GM23248 (cell line): ENCODE measurements around the gene RPS19. TPM values are rescaled to one million over a fixed set of nuclear protein-coding genes. Genes with fewer than 3 reads are reported as not detected.

Source experiments
- DNase-seq: peaks from one replicate; pipeline ENCODE4 v3.0.0-alpha.2; 2015
- H2AFZ ChIP-seq: fragments of 200-600 bp; sonication (generic); 2 replicates; pipeline ENCODE4 v1.6.1; 2016; ENCODE audit warnings: antibody characterized with exemption
- H3F3A ChIP-seq: fragments of 200-600 bp; sonication (generic); 2 replicates; pipeline ENCODE4 v1.6.1; 2016; ENCODE audit warnings: mild to moderate bottlenecking, antibody characterized with exemption, mixed run types; ENCODE audit not compliant: insufficient read depth
- H3K27ac ChIP-seq: fragments of 200-600 bp; sonication (generic); 2 replicates; pipeline ENCODE4 v1.5.1; 2016; ENCODE audit warnings: mild to moderate bottlenecking
- H3K27me3 ChIP-seq: fragments of 200-600 bp; sonication (generic); replicated peaks from 2 replicates; pipeline ENCODE4 v1.6.1; 2016; ENCODE audit warnings: mild to moderate bottlenecking; ENCODE audit not compliant: insufficient read depth
- H3K36me3 ChIP-seq: fragments of 200-600 bp; sonication (generic); 2 replicates; pipeline ENCODE4 v1.6.1; 2016; ENCODE audit warnings: low read depth, mild to moderate bottlenecking
- H3K4me1 ChIP-seq: fragments of 200-600 bp; sonication (generic); 2 replicates; pipeline ENCODE4 v1.6.1; 2016; ENCODE audit warnings: mild to moderate bottlenecking; ENCODE audit not compliant: insufficient read depth
- H3K4me2 ChIP-seq: fragments of 200-600 bp; sonication (generic); one replicate; pipeline ENCODE4 v1.6.1; 2016; ENCODE audit warnings: mild to moderate bottlenecking; ENCODE audit not compliant: unreplicated experiment
- H3K4me3 ChIP-seq: fragments of 200-600 bp; sonication (generic); 2 replicates; pipeline ENCODE4 v1.5.1; 2016; ENCODE audit warnings: mild to moderate bottlenecking
- H3K79me2 ChIP-seq: fragments of 200-600 bp; sonication (generic); 2 replicates; pipeline ENCODE4 v1.6.1; 2016; ENCODE audit warnings: mild to moderate bottlenecking; ENCODE audit not compliant: insufficient read depth
- H3K9ac ChIP-seq: fragments of 200-600 bp; sonication (generic); 2 replicates; pipeline ENCODE4 v1.6.1; 2016; ENCODE audit warnings: mild to moderate bottlenecking
- H3K9me2 ChIP-seq: fragments of 200-600 bp; sonication (generic); 2 replicates; pipeline ENCODE4 v1.6.1; 2016; ENCODE audit warnings: mixed run types, mild to moderate bottlenecking, moderate library complexity; ENCODE audit not compliant: insufficient read depth
- H3K9me3 ChIP-seq: fragments of 200-600 bp; sonication (generic); one replicate; pipeline ENCODE4 v1.6.1; 2017; ENCODE audit warnings: low read depth
- H4K20me1 ChIP-seq: fragments of 200-600 bp; sonication (generic); 2 replicates; pipeline ENCODE4 v1.6.0; 2016; ENCODE audit not compliant: insufficient read depth
- EZH2 ChIP-seq: fragments of 200-600 bp; sonication (generic); IDR thresholded peaks from 2 replicates; pipeline ENCODE4 v1.6.1; 2018; ENCODE audit warnings: antibody characterized with exemption, mild to moderate bottlenecking; ENCODE audit not compliant: insufficient read depth, poor library complexity, severe bottlenecking
- EZH2phosphoT487 ChIP-seq: fragments of 200-600 bp; sonication (generic); IDR thresholded peaks from 2 replicates; pipeline ENCODE4 v1.6.1; 2018; ENCODE audit warnings: antibody characterized with exemption, moderate library complexity, mild to moderate bottlenecking, low read depth; ENCODE audit not compliant: insufficient read depth
- WGBS, 2 experiments: methylation state at CpG; one replicate each; pipeline ENCODE4 v1.1.6; 2015 to 2017; ENCODE audit warnings: low lambda C conversion rate in 2 of 2, low coverage in 1 of 2; ENCODE audit errors: missing lambda C conversion rate in 2 of 2; 5-methylcytosine and 5-hydroxymethylcytosine counted together
- in situ Hi-C: fragments of 300-500 bp; cut with MboI; formaldehyde crosslinking; loops from 2 replicates; pipeline ENCODE4 v1.15.0; 2020
- polyA plus RNA-seq: library from polyadenylated mRNA; unstranded; fragments of >200 nt; fragmentation: Nextera tagmentation; extraction: Ambion mirVana; gene quantifications from 2 replicates; pipeline ENCODE4 v1.2.1, GENCODE V29; 2016
- total RNA-seq: library from RNA; depleted of rRNA; stranded (reverse); fragments of >200 nt; shearing (Covaris generic); gene quantifications from 2 replicates; pipeline ENCODE4 v1.2.3, GENCODE V29; 2014

RPS19 gene
- total and polyA plus RNA-seq, 2 experiments from 2014 or later, result 881 to 2,316 TPM

- no peak for DNase-seq
These were observed 57.6 kb downstream of the RPS19 start for GRCh38 chr19:41917676-41918075.

GRCh38 chr19:41918095-41918494 is 58.0 kb downstream of the RPS19 start:
- no peaks in the 10 kb centered on the region for H3K36me3 ChIP-seq
- no peaks in the 10 kb centered on the region for H4K20me1 ChIP-seq
- H3K9me2 ChIP-seq, result no peaks in the 10 kb centered on the region
- TF ChIP-seq EZH2, result no peak
- TF ChIP-seq EZH2phosphoT487, result no peak
- peaks cover 56% of the 10 kb centered on the region for H3K27me3 ChIP-seq
- H2AFZ ChIP-seq, result no peak overlapping the region
- no peaks in the 10 kb centered on the region for H3K9me3 ChIP-seq
- no peak overlapping the region for H3K4me3 ChIP-seq
- DNase-seq, result no peak
- no peaks in the 10 kb centered on the region for H3F3A ChIP-seq
- H3K9ac ChIP-seq, result no peak overlapping the region
- WGBS, 2 experiments, result 86 to 90% methylated on average over 5 to 6 of the region's 6 CpGs
- in situ Hi-C loops, result no loop called here
- no peak overlapping the region for H3K27ac ChIP-seq
- no peaks in the 10 kb centered on the region for H3K79me2 ChIP-seq
- no peaks in the 10 kb centered on the region for H3K4me1 ChIP-seq
- no peak overlapping the region for H3K4me2 ChIP-seq

More at GRCh38 chr19:41917676-41918075, 57.6 kb downstream of the RPS19 start:
- H3K27me3 ChIP-seq, result peaks cover 52% of the 10 kb centered on the region
- H3K9me3 ChIP-seq, result no peaks in the 10 kb centered on the region
- no peaks in the 10 kb centered on the region for H4K20me1 ChIP-seq
- in situ Hi-C loops, result no loop called here
- no peaks in the 10 kb centered on the region for H3K36me3 ChIP-seq
- H3K4me1 ChIP-seq, result no peaks in the 10 kb centered on the region
- no peaks in the 10 kb centered on the region for H3K9me2 ChIP-seq
- H3K27ac ChIP-seq, result no peak overlapping the region
- WGBS, 2 experiments, result 28 to 40% methylated on average over 12 of the region's 12 CpGs
- no peak overlapping the region for H3K9ac ChIP-seq
- TF ChIP-seq EZH2 (no peak), EZH2phosphoT487 (no peak)
- no peak overlapping the region for H2AFZ ChIP-seq
- H3F3A ChIP-seq, result no peaks in the 10 kb centered on the region
- no peak overlapping the region for H3K4me2 ChIP-seq
- H3K4me3 ChIP-seq, result no peak overlapping the region
- no peaks in the 10 kb centered on the region for H3K79me2 ChIP-seq

GRCh38 chr19:41918653-41919244 is 58.7 kb downstream of the RPS19 start:
- no peak for TF ChIP-seq EZH2
- no peak for TF ChIP-seq EZH2phosphoT487
- H3K27me3 ChIP-seq, result peaks cover 54% of the 10 kb centered on the region
- 84 to 90% methylated on average over 5 of the region's 5 CpGs for WGBS, 2 experiments
- in situ Hi-C loops, result no loop called here
- H2AFZ ChIP-seq, result no peak overlapping the region
- DNase-seq, result no peak
- no peaks in the 10 kb centered on the region for H3K9me3 ChIP-seq
- H3K9me2 ChIP-seq, result no peaks in the 10 kb centered on the region
- no peaks in the 10 kb centered on the region for H3F3A ChIP-seq
- no peaks in the 10 kb centered on the region for H3K36me3 ChIP-seq
- H3K79me2 ChIP-seq, result no peaks in the 10 kb centered on the region
- H3K4me3 ChIP-seq, result no peak overlapping the region
- no peak overlapping the region for H3K27ac ChIP-seq
- H3K9ac ChIP-seq, result no peak overlapping the region
- no peaks in the 10 kb centered on the region for H4K20me1 ChIP-seq
- no peak overlapping the region for H3K4me2 ChIP-seq
- H3K4me1 ChIP-seq, result no peaks in the 10 kb centered on the region

GRCh38 chr19:41919948-41920712 is 60.1 kb downstream of the RPS19 start:
- no peaks in the 10 kb centered on the region for H3K4me1 ChIP-seq
- H3K4me2 ChIP-seq, result no peak overlapping the region
- no peak overlapping the region for H3K27ac ChIP-seq
- no peak overlapping the region for H2AFZ ChIP-seq
- H3K27me3 ChIP-seq, result peaks cover 60% of the 10 kb centered on the region
- no peaks in the 10 kb centered on the region for H3K79me2 ChIP-seq
- no peaks in the 10 kb centered on the region for H3K36me3 ChIP-seq
- TF ChIP-seq EZH2 (no peak), EZH2phosphoT487 (no peak)
- DNase-seq, result peak; percentile 73
- in situ Hi-C loops, result no loop called here
- WGBS, 2 experiments, result 62% methylated on average over 33 of the region's 33 CpGs
- H3F3A ChIP-seq, result no peaks in the 10 kb centered on the region
- no peaks in the 10 kb centered on the region for H4K20me1 ChIP-seq
- no peak overlapping the region for H3K4me3 ChIP-seq
- H3K9me2 ChIP-seq, result no peaks in the 10 kb centered on the region
- H3K9ac ChIP-seq, result no peak overlapping the region
- H3K9me3 ChIP-seq, result no peaks in the 10 kb centered on the region
